HG03558 (cell line): ENCODE results near the gene SCGB3A1.

Experiments
- ATAC-seq: cut with Tn5 transposase; IDR thresholded peaks from one replicate; pipeline ENCODE4 v1.9.1; 2021; ENCODE audit warnings: moderate number of reproducible peaks; ENCODE audit not compliant: unreplicated experiment; ENCODE audit errors: extremely low read depth

Gene SCGB3A1

DNA sequence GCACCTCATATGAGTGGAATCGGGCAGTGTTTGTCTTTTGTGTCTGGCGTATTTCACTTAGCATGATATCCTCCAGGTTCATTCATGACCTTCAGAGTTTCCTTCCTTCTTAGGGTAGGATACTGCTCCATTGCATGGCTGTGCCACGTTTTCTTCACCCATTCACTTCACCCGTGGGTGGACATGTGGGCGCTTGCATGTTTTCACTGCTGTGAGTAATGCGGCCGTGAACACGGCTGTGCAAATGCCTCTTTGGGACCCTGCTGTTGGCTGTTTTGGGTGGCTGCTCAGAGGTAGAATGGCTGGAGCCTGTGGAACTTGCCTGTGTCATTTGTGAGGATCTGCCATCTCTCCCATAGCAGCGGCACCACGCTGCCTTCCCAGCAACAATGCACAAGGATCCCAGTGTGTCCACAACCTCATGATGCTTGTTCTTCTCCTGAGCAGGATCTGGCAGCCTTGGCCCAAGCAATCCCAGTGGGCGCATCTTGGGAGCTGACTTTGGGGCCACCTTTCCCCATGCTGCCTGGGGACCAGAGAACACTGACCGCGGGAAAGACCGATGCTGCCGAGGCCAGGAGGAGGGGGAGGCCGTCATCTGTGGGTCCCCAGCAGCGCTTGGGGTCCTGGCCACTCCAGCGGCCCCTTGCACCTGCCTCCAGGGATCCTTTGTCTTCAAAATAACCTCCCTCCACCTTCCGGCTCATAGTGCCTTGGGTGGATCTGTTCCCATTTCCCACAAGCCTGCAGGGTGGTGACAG lies 2.3 kb upstream of the SCGB3A1 start:
- ATAC-seq: no peak

- no peak for ATAC-seq
Observed at GRCh38 chr5:180592176-180592575, 877 bp upstream of the SCGB3A1 start.

DNA sequence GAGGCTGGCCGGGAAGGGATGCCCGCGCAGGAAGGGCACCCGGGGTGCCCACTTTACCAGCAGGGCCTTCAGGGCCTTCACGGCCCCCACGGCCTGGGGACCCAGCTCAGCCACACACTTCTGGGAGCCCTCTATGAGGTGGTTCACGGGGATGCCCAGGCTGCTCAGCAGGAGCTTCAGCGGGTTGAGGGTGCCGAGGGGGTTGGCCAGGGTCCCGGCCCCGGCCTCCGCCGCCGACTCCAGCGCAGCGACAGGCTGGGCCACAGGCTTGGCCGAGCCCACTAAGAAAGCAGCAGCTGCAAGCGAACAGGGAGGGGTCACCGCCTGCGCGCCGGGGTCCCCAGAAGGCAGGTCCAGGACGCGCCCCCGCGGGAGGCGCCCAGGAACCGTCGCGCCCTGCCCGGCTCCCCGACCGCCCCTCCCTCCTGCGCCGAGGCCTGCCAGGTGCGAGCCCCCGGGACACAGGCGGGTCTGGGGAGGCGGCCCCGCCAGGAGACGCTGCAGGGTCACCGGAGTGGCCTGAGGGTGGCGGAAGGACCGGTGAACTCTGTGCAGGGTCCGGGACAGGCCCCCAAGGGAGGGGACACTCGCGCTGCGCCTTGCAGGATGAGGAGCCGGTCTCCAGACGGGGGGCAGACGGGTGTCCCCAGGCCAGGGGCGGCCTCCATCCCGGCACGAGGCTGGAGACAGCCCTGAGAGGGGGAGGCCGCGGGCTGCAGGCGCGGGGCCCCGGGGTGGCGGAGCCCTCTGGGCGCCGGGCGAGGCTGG lies 572 bp downstream of the SCGB3A1 start:
- no peak for ATAC-seq

GRCh38 chr5:180589771-180590542 lies 1.3 kb downstream of the SCGB3A1 start:
- no peak for ATAC-seq

DNA sequence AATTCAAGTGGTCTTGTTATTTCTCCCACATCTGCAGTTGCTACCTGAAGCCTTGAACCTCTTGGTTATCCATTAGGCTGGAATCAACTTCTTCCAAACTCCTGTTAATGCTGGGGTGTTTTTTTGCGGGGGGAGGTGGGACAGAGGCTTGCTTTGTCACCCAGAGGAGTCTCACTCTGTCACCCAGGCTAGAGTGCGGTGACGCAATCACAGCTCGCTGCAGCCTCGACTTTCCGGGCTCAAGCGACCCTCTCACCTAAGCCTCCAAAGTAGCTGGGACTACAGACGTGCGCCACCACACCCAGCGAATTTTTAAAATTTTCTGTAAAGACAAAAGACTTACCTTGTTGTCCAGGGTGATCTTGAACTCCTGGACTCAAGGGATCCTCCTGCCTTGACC lies 4.4 kb downstream of the SCGB3A1 start:
- no peak for ATAC-seq

GRCh38 chr5:180586204-180586603 lies 5.1 kb downstream of the SCGB3A1 start:
- ATAC-seq: no peak

GRCh38 chr5:180583738-180584137 lies 7.6 kb downstream of the SCGB3A1 start:
- no peak for ATAC-seq

GRCh38 chr5:180580681-180581080 lies 10.6 kb downstream of the SCGB3A1 start:
- ATAC-seq: no peak

GRCh38 chr5:180575571-180575970 lies 15.7 kb downstream of the SCGB3A1 start:
- no peak for ATAC-seq

DNA sequence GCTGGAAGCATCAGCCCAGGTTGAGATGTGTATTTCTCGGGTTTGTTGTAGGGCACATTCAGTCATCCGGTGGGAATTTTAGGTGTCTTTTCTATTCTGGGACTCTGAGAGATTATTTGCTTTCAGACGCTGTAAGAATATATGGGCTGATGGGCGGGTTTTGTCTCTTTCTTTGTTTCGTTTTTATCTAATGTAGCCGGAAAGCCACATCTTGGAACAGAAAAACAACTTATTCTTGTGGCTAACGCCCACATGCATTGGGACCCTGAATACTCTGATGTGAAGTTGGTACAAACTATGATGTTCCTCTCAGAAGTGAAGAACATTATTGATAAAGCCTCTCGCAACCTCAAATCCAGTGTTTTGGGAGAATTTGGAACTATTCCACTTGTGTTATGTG lies 22.4 kb downstream of the SCGB3A1 start:
- ATAC-seq: no peak

GRCh38 chr5:180563994-180564393 lies 27.3 kb downstream of the SCGB3A1 start:
- no peak for ATAC-seq

GRCh38 chr5:180558232-180558631 lies 33.1 kb downstream of the SCGB3A1 start:
- no peak for ATAC-seq

DNA sequence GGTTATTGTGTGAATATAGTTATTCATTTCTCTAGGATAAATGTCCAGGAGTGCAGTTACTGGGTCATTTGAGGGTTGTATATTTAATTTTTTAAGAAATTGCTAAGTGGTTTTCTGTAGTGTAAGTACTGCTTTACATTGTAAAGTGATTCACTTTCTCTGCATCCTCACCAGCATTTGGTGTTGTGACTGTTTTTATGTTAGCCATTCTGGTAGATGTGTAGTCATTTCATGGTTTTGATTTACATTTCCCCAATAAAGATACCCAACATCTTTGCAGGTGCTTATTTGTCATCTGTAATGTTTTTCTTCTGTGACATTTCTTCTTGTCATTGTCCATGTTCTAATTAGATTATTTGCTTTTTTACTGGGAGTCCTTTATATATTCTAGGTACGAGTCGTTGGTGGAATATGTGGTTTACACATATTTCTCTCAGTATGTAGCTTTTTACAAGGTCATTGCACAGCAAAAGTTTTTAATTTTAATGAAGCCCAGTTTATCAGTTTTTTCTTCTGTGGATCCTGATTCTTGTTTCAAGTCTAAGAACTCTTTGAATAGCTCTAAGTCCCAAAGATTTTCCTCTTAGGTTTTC lies 34.0 kb downstream of the SCGB3A1 start:
- ATAC-seq: no peak

GRCh38 chr5:180555168-180555921 lies 36.0 kb downstream of the SCGB3A1 start:
- no peak for ATAC-seq

- no peak for ATAC-seq
Observed at GRCh38 chr5:180553530-180553929, 37.8 kb downstream of the SCGB3A1 start.

DNA sequence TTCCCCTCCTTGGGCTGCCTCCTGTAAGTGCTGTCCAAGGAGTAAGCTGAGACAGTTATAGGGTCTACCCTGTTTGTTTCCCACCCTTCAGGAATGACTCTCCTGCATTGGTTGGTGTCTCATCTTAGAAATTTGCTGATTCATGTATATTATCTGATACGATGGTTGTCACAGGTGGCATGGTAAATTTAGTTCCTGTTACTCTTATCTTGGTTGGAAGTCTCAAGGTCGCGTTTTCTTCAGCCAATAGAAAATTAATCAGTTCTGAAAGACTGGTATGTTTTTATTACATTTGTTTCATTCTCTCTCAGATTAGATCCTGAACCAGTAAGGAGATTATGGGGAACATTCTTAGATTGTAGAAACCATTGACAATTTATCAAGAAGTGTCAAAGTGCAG lies 42.7 kb downstream of the SCGB3A1 start:
- no peak for ATAC-seq

- no peak for ATAC-seq
Observed at GRCh38 chr5:180545248-180545647, 46.1 kb downstream of the SCGB3A1 start.

DNA sequence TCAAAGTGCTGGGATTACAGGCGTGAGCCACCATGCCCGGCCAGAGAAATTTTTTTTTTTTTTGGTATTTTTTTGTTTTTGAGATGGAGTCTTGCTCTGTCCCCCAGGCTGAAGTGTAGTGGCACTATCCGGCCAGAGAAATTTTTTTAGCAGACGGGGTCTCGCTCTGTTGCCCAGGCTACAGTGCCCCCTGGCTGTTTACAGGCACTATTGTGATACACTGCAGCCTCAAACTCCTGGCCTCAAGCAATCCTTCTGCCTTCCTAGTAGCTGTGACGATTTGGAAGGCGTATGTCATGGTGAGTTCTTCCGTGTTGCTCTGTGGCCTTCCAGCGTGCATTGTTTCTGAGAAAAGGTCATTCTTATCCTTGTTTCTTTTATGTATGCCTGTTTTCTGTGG lies 49.6 kb downstream of the SCGB3A1 start:
- no peak for ATAC-seq
